ENCODE results near the gene EVPL.

GRCh38 chr17:75994802-75995370 lies 32.2 kb downstream of the EVPL start:
- no peak for TF ChIP-seq CTCF (IDR thresholded peaks at IDR 0.05; ENCODE audit: borderline replicate concordance, extremely low read depth, low read length, poor library complexity, severe bottlenecking)
- no peak for TF ChIP-seq EZH2 (IDR thresholded peaks at IDR 0.05; ENCODE audit: borderline replicate concordance, low read depth, low read length, severe bottlenecking)

All from DND-41 (cell line).